GM18861 (cell line): Measurements from ENCODE around the gene ATXN1L.
"Not testable (repeated sequence)": the region's sequence is repeated elsewhere in the genome, so short reads cannot be mapped to it uniquely, and the experiment has no call there.

ENCODE experiments used
- ATAC-seq: cut with Tn5 transposase; IDR thresholded peaks from one replicate; pipeline ENCODE4 v1.9.1; 2021; ENCODE audit not compliant: unreplicated experiment

Gene ATXN1L

DNA sequence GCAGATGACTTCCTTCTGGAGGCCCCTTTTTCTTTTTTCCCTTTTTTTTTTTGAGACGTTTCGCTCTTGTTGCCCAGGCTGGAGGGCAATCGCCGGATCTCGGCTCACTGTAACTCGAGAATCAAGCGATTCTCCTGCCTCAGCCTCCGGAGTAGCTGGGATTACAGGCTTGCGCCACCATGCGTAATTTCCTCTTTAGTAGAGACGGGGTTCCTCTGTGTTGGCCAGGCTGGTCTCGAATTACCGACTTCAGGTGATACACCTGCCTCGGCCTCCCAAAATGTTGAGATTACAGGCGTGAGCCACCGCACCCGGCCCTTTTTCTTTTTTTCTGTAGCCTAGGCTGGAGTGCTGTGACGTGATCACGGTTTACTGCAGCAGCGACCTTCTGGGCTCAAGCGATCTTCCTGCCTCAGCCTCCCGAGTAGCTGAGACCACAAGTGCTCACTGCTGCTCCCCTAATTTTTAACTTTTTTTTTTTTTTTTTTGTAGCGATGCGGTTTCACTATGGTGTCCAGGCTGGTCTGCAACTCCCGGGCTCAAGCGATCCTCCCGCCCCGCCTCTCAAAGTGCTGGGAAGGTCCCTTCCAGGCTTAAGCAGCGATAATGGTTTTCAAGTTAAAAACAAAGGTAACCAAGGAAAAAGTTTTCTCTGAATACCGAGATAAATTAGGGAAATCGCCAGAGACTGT lies 48.6 kb downstream of the ATXN1L start:
- ATAC-seq: peak; percentile 17

DNA sequence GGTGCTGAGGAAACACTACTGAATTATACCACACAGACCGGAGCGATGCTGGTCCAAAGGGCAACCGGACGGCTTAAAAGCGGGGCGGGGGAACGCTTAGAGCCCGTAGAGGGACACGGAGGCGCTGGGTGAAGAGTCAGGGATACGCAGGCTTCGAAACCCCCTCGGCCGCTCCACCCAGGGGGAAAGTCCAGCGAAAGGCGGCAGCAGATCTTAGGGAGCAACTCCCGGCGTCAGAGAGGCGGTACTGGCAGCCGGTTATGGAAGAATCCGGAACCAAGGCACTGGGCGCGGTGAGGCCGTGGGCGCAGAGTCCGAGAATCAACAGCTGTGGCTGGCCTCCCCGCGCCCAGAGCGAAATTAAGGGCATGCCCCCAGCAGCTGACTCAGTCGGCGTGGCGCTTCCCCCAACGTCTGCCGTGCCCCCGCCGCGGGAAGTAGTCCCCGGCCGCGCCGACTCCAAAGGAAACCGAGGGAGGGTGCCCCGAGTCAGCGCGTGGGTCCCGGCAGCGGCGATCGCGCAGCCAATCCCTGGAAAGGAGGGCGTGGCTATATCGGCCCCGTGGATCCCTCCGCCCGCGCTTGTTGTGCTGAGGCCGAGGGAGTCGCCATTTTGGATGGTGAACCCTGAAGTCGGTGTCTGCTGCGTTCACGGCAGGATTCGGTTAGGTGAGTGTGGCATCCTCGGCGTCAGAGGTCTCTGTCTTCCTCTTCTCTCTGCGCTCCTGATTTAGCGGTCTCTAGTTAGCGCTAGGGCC lies 49.3 kb downstream of the ATXN1L start, which contains the start of gene IST1:
TSS of gene IST1 (plus strand) at position 611 of the 758 bp plus-strand sequence. CDS start 20,110 bp downstream, outside the sequence.
- ATAC-seq: peak; percentile 78

DNA sequence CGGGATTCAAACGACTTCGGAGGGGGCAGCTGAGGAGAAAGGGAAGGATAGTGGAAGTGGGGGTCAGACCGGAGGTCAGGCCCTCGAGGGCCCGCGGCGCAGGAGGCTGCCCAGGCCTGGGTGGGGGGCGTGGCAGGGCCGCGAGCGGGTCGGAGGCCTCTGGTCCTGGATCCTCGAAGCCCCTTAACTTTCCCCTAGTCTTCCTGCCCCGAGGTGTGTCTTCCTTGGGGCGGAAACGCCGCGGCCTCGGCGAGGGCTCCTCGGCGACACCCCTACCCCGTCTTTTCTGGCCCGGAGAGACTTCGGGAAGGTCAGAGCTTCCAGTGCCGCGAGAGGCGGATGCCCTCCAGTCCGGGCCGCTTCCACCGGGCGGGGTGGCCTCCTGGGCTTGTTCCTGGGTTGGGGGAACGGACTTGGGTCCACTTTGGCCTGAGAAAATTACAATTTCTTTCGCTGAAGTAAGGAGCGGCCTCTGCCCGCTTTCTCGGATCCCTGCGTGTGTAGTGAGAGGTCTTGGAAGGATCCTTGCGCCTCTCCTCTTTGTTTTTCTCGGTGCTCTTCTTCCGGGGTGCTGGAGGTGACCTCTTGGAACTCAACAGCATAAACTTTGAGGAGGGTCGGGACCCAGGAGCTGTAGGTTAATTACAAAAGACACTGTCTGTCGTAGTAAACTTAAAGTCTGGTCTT lies 50.0 kb downstream of the ATXN1L start:
- ATAC-seq: peak; percentile 6

DNA sequence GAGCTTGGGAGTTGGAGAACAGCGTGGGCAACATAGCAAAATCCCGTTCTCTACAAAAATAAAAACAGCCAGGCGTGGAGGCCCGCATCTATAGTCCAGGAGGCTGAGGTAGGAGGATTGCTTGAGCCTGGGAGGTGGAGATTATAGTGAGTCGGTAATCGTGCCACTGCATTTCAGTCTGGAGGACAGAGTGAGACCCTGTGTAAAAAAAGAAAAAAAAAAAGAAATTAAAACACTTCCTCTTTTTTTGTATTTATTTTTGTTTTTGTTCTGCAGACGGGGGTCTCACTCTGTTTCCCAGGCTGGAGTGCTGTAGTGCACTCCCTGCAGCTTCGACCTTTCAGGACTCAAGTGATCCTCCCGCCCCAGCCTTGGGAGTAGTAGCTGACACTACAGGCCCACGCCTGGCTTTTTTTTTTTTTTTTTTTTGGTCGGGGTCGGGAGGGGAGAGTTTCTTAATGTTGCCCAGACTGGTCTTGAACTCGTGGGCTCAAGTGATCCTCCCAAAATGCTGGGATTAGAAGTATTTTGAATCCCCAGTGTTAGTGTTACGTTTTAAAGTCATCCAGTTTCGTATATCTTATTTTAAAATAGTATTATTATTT lies 51.1 kb downstream of the ATXN1L start:
- no peak for ATAC-seq

DNA sequence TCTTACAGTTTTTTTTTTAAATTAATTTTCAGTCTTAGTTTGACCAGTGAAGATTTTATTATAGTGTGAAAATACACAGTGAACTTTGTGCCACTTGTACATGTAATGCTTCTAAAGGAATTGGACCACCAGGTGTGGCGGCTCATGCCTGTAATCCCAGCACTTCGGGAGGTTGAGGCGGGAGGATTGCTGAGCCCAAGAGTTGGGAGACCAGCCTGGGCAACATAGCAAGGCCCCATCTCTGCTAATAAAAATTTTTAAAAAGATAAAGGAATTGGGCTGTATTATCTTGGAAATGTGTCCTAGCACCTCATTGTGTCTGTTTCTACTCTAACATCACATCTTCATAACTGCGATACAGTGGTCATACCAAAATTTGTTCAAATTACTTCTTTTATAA lies 53.4 kb downstream of the ATXN1L start:
- ATAC-seq: no peak

DNA sequence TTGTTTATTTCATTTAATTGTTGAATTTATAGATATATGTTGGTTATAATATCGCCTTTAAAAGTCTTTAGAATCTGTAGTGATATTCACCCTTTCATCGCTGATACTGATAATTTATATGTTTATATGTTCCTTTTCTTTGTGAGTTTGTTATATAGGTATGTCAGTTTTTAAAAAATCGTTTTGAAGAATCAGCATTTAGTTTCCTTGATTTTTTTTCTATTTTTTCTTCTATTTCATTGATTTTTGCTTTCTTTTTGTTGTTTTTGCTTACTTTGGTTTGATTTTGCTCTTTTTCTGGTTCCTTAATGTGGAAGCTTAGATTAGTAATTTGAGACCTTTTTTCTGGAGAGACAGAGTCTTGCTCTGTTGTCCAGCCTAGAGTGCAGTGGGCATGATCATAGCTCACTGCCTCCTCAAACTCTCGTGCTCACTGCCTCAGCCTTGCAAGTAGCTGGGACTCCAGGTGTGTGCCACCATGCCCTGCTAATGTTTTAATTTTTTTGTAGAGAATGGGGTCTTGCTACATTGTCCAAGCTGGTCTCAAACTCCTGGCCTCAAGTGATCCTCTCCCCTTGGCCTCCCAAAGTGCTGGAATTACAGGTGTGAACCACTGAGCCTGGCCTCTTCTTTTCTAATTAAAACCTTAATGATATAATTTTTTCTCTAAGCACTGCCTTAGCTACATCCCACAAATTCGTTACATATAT lies 57.0 kb downstream of the ATXN1L start:
- no peak for ATAC-seq

DNA sequence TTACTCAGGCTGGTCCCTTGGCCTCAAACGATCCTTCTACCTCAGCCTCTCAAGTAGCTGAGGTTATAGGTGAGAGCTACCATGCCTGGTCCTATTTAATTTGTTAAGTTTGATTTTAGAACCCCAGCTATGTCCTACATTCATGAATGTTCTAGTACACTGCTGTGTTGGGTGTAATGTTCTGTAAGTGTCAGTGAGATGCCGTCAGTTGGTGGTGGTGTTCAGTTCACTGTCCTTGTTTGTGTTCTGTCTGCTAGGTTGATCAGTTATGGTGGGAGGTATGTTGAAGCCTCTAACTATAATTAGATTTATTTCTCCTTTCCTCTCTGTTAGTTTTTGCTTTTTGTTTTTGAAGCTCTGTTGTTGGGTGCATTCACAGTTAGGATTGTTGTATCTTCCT lies 57.8 kb downstream of the ATXN1L start:
- ATAC-seq: no peak

DNA sequence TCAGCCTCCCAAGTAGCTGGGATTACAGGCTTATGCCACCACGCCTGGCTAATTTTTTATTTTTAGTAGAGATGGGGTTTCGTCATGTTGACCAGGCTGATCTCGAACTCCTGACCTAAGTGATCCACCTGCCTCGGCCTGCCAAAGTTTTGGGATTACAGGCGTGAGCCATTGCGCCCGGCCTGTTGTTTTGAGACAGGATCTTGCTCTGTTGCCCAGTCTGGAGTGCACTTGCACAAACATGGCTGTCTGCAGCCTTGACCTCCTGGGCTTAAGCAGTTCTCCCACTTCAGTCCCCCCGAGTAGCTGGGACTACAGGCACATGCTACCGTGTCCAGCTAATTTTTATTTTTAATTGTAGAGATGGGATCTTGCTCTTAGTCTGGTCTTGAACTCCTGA lies 58.5 kb downstream of the ATXN1L start:
- no peak for ATAC-seq

DNA sequence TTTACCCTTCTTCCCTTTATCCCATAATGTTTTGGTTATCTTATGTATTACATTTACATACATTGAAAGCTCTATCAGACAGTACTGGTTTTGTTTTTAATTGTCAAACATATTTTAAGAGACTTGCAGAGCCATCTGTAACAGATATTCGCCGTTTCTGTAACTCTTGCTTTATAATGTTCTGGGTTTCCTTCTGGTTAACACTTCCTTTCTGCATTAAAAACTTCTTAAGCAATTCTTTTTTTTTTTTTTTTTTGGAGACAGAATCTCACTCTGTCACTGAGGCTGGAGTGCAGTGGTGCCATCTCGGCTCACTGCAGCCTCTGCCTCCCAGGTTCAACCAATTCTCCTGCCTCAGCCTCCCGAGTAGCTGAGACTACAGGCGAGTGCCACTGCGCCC lies 60.0 kb downstream of the ATXN1L start:
- not testable (repeated sequence) for ATAC-seq
